OCI-M1 (cell line): ENCODE measurements around the gene TSBP1.

ENCODE experiments used
- DNase-seq: peaks from one replicate; lab custom pipeline; 2025; lab: John Stamatoyannopoulos, UW

The TSBP1 gene, protein sequence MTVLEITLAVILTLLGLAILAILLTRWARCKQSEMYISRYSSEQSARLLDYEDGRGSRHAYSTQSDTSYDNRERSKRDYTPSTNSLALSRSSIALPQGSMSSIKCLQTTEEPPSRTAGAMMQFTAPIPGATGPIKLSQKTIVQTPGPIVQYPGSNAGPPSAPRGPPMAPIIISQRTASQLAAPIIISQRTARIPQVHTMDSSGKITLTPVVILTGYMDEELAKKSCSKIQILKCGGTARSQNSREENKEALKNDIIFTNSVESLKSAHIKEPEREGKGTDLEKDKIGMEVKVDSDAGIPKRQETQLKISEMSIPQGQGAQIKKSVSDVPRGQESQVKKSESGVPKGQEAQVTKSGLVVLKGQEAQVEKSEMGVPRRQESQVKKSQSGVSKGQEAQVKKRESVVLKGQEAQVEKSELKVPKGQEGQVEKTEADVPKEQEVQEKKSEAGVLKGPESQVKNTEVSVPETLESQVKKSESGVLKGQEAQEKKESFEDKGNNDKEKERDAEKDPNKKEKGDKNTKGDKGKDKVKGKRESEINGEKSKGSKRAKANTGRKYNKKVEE

GRCh38 chr6:32371803-32372202, at the start of gene TSBP1:
Gene TSBP1 (minus strand): TSS chr6:32371903. CDS start chr6:32371706, 197 bp downstream.
- DNase-seq, result no peak

GRCh38 chr6:32416036-32416435, 44.3 kb upstream of the TSBP1 start:
- DNase-seq, result peak; percentile 39

DNA sequence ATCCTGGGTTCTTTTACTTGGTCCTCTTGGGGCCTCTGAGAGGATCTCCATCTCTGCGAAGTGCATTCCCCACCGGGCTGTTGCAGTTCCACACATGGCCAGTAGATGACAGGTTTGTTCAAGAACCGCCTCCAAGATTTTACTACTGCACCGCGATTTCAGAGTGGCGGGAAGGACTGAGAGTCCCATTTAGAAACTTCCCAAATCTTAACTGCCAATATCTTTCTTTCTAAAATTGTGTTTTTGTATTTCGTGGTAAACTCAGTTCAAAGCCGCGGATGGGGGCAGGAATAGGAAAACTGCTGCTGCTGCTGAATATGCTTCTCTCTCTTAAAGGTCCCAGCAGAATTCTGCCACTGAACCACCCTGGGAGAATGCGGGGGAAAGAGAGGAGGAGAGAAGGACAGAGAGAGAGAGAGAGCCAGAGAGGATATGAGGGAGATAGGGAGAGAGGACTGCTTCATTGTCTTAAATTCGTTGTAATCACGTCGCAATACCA, 43.9 kb upstream of the TSBP1 start:
- DNase-seq, result peak; percentile 92

DNA sequence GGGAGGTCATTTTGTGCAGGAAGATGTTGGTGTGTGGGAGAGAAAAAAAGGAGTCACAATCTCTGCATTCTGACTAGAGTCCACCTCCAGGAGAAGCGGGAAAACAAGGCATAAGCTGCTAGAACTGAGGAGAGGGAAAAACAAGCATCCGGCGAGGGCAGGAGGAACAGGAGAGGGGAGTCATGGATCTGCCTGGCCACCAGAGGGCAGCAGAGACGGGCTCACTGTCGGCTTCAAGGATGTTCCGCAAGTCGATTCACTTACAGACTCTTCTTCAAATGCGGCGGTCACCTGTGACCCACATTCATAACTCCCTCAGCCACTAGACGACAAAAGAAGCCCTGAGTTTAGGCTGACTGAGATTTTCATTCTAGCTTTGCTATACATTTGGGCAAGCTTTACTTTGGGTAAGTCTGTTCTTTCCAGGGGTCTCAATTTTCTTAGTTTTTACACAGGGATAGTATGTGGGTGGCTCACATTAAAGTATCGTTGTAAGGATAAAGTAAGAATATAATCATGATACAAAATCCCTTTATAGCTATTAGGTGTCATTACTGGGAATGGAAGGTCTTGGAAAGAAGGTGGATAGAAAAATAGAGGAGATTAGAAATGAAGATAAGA, 41.8 kb upstream of the TSBP1 start:
- peak; percentile 86 for DNase-seq

DNA sequence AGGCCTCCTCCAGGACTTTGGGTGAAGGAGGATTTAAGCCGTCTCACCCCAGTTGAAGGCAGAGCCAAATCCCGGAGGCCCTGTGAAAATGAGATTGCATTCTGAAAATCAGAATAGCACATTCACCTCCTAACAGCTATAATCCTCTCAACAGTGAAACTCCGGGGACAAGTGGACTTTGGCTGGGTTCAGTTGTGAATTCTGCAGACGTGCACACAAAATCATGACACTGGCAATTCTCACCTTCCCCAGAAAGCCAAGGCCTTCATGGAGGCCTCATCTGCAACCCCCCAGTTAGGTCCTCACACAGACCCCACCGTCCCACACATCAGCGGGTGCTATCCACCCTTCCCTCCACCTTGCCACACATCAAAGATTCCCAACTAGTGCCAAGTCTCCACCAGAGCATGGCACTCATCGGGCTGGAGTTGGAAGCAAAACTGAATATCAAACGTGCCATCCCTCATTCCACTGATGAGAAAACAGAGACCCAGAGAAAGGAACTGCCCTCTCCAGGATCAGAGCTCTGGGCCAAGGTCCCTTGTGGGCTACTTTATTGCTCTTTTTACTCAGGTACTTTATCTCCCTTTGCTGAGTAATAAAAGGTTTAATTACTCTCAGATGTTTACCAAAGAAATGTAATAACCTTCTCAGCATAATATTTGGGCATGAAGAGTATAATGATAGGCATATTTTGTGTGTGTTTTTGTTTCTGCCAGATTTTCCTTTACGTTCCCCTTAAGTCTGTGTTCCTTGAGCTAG, 40.0 kb upstream of the TSBP1 start:
- no peak for DNase-seq

DNA sequence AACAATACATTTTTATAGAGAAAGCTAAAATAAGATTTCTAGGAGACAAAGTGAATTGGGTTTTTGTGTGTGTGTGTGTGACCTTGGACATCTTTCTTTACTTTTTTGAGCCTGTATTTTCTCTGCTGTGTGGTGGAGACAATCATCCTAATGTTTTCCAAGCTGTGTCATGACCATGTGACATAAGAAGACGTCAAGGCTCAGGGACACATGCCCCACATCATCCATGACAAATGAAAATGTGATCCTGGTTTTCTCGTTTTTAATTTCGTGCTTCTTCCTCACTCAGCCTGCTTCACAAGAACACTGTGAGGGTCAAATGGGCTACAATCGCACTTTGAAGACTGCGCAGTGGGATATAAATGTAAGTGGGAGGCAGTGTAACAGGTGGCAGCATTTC, 39.2 kb upstream of the TSBP1 start:
- DNase-seq, result no peak

DNA sequence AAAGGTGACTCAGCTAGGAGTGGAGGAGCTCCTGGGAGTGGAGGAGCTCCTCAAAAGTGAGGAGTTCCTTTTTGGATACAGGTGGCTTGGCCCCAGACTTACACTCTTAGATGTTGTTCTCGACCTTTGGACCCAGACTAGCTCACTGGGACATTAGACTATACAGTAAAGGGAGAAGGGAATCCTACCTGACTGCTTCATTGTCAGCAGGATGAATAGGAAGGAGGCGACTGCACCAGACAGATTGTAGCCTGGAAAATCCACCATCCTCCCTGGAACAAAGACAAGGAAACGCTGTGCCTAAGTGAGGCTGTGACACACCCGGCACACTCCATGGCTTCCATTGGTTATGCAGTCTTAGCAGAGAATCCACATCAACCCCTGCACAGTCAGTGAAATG, 35.2 kb upstream of the TSBP1 start, which contains the start of gene BTNL2:
Gene BTNL2 (minus strand): TSS at position 325 of the 400 bp plus-strand sequence. CDS start 58 bp downstream, at position 267.
- no peak for DNase-seq

DNA sequence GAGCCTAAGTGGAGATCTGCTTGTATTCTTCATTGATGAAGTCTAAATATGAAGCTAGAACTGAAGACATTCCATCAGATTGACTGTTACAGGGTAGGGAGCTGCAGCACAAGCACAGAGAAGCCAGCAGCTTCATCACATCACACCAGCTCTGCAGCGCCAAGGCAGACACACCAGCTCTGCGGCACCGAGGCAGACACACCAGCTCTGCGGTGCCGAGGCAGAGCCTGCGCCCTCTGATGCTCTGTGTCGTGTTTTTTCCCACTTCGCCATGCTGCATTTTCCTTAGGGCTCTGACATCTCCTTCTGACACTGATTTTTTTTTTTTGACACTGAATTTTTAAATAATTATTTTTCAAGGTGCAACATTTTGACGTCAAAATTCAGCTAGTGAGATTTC, 34.5 kb upstream of the TSBP1 start:
- no peak for DNase-seq

DNA sequence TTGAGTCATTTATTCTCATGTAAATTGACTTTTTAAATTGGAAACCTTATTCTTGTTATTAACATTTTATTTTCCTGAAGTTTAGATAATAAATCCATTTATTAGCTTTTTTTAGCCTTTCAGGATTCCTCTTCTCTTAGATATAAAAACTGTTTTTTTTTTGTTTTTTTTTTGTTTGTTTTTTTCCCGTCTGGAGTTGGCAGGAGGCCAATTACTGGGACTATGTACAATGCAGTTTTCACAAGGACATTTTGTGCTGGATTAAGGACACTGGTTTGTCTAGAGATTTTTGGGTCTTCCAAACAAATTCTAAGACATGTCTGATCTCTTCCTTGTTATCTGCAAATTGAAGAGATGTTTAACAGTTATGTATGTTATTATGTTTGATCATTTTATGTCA, 34.0 kb upstream of the TSBP1 start:
- DNase-seq, result no peak

DNA sequence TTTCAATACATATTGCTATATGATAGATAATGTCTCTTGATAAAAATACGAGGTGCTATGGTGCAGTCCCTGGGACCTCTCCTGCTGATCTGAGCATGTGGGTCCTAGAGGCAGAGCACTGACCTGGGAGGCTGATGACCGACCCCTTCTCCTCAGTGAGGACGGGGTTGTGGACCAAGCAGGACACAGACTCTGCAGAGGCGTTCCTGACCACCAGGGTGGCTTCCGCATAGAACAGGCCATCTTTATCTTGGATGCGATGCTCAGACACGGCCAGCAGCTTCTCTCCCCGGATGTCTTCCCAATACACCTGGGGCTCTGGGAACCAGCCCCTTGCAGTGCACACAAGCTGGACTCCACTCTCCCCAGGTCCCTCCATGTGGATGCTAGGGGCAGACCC, 31.1 kb upstream of the TSBP1 start:
- DNase-seq, result no peak

DNA sequence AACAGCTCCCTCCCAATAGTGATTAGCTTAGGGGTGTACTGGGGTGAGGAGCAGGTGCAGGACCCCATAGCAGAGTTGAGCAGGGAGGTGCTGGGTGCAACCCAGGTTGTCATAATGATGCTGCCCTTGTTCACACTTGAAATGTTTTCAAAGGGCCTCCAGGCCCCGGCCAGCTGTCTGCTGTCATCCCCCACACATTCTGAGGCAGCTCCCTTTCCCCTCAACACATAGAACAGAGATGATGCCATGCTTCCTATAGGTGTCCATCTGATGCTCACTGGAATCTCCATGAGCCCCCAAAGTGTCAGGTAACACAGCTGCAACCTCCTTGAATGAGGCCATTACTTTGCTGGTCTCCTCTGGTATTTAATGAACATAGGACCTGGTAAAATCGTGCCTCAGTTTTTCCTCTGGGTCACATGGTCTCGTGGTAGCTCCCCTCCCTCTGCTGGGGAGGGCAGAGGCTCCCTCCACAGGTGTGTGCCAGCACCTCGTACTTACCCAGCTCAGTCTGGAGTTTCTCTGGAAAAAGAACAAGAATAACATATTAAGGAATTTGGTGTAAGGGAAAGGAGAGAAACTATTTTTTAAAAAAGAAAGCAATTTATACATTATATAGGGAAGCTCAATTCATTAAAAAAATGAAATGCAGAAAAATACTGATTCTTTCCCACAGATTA, 29.7 kb upstream of the TSBP1 start:
- no peak for DNase-seq

GRCh38 chr6:32397252-32397920, 25.7 kb upstream of the TSBP1 start:
- DNase-seq, result no peak

DNA sequence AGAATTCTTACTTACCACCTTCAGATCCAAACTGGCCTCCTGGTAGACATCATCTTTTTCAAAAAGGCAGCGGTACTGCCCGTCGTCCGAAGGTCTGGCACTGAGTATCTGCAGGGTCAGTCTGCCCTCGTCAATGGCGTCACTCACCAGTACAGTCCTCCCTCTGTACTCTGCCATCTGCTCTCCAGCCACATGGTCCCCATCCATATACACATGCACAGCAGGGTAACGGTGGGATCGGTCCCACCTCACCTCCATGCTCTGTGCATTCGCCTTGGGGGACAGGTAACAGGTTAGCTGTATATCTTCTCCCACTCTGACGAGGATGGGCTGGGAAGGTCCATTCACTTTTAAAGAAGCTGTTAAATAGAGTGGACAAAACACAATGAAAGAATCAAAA, 24.3 kb upstream of the TSBP1 start:
- DNase-seq, result no peak

GRCh38 chr6:32393665-32394420, 22.1 kb upstream of the TSBP1 start:
- peak; percentile 63 for DNase-seq

DNA sequence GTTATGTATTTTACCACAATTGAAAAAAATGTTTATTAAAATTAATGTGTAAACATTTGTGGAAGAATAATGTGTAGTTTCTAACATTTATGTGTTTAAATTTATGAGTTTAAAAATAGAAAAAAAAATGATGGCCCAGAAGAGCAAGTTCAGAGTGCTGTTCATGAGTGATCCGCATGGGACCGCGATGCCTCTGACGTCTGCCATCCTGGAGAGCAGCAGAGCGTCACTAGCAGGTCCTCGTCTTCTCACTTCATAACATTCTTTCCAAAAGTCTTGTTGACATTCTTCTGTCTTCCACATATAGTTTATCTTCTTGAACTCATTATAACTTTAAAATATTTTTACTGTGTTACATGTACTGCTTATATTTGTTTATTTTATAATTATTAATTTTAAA, 19.8 kb upstream of the TSBP1 start:
- DNase-seq, result no peak

DNA sequence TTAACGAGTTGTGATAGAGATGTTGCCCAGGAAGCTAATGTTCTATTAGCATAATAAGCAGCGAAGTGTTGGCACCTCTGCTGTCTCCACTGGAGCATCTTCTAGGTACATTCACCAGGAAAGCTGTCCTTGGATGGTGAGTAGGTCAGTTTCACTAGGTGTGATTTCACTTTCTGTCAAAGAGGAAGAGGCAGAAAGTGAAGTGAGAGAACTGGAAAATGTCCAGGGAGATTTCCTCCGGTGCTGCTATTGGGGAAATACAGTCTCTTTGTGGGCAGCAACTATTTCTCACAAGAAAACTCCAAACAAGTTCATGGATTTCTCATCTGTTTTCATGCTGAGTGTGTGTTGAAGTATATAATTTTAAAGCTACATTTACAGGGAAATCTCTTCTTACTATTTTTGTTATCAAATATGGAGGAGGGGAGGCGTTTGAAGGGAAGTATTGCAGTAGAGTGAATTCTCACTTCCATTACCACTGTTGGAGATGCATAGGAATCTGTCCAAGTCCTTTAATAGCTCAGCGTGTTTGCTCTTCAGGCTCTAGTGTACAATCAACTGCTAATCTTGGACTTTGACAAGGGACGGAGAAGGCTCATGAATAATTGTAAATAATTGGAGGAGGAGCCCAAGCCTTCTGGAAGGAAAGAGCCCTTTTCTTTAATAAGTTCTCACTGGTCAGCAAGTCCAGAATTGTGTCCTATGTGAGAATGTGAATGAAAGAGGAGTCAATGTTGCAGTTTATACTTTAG, 16.1 kb upstream of the TSBP1 start:
- no peak for DNase-seq

DNA sequence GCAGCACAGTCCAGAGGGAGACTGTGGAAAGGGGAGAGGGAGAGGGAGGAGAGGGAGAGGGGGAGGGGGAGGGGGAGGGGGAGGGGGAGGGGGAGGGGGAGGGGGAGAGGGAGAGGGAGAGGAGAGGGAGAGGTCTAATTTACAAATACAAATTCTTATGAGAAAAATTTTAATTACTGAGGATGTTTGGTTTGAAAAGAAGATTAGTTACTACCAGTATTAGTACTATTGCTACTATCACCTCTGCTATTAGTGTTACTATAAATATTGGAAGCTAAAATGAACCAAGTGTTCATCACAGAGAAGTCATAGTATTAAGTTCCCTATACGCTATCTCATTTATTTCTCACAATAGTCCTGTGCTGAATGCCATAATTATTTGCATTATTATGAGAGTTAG, 14.3 kb upstream of the TSBP1 start:
- no peak for DNase-seq

DNA sequence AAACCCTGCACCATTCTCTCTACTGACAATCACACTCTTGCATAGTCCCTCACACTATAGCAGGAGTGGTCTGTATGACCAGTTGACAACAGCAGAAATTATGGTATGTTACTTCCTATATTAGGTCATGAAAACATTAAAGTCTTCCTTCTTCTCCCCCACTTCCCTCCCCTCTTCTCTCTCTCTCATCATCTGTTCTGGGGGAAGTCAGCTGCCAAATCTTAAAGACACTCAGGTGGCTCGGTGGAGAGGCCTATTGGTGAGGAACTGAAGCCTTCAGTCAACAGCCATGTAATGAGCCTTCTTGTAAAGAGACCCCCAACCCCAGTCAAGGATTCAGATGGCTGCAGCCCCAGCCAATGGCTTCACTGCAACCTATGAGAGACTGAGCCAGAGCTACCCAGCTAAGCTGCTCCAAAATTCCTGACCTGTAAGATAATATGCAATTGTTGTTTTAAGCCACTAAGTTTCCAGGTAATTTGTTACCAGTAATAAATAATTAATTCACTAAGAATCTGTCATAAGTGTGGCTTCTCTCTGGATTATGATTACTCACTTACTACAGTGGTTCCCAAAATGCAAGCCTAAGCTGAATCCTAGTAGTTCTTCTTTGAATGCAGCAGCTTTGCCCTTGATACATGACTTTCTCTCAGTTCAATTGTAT, 11.2 kb upstream of the TSBP1 start:
- no peak for DNase-seq

DNA sequence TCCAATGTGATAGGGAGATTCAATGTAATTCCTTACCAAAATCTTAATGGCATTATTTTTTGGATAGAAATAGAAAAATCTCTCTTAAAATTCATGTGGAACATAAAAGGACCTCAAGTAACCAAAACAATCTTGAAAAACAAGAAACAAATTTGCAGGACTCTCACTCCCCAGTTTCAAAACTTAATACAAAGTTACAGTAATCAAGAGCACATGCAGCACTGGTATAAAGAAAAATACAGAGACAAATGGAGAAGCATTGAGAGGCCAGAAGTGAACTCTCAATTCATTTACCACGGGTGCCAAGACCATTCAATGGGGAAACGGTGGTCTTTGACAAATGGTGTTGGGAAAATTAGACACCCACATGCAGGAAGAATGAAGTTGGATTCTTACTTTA, 7.8 kb upstream of the TSBP1 start:
- no peak for DNase-seq
